HG03196 (cell line): ENCODE measurements around the gene TPPP3.

Experiments used
- ATAC-seq: cut with Tn5 transposase; IDR thresholded peaks from one replicate; pipeline ENCODE4 v1.9.1; 2021; ENCODE audit not compliant: unreplicated experiment

The TPPP3 gene

DNA sequence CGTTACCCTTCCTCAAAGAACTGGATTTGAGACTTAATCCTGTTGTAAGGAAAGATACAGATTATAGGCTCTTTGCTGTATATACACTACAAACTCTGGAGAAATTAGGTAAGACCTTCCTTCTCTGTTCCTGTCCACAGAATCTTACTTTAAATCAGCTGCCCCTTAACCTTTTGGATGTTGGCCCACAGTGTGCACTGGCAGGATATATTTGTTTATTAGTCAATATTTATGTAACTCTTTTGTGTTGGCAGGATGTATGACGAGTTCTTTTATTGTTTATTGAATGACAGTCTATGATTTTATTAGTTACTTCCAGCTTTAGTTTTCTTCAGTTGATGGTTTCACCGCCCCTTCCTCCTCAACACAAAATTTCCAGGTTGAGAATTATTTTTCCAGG, 47.0 kb downstream of the TPPP3 start:
- no peak for ATAC-seq

DNA sequence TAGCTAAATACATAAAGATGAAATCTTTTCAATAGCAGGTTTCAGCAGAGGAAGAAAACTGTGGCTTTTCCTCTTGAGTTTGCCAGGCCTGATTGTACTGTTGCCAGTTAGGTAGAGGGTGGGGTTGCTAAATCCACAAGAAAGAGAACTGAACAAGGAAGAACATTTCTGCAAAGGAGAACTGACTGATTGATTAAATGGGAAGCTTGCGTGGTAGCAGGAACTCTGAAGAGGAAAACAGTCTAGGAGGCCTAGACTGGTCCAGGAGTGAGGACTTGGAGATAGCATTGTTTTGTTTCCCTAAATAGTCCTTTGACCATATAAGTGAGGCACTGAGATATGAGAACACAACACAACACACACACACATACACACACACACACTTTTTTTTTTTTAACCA, 47.9 kb downstream of the TPPP3 start:
- no peak for ATAC-seq

DNA sequence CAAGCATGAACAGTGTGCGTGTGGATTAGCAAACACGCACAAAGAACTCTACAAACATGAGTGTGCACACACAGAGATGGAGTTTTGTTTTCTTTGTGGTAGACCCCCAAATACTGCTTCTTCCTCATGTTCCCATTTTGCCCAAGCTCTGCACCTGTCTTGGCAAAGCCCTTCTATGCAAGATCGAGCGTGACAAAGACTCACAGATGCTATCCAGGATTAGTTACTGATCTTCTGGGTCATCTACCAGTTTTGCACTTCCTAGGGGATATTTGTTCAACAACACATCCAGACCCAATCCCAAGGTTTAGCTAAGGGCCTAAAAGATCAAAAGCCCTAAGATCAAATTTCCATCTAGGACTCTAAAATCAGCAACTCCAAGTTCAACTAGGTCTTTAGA, 50.7 kb downstream of the TPPP3 start:
- ATAC-seq, result no peak

DNA sequence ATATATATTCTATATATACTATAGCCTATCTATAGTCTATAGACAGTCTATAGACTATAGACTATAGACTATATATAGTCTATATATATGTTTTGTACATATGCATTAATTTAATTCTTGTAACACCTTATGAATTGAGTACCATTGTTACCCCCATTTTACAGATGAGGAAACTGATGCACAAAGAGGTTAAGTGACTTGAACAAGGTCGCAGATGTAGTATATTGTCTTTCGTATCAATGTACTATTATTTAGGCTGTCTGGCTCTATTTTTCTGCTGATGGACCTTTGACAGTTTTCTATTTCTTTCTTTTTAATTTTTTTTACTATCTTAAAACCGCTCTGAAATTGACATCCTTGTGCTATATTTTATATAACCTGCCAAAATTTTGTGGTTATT, 52.0 kb downstream of the TPPP3 start:
- no peak for ATAC-seq
